HG03342 (cell line): ENCODE measurements around the gene HOXC5.
"Not testable (repeated sequence)": the region's sequence is repeated elsewhere in the genome, so short reads cannot be mapped to it uniquely, and the experiment has no call there.

Experiments
- ATAC-seq: cut with Tn5 transposase; IDR thresholded peaks from one replicate; pipeline ENCODE4 v1.9.1; 2021; ENCODE audit warnings: mild to moderate bottlenecking, moderate library complexity; ENCODE audit not compliant: unreplicated experiment

The HOXC5 gene

DNA sequence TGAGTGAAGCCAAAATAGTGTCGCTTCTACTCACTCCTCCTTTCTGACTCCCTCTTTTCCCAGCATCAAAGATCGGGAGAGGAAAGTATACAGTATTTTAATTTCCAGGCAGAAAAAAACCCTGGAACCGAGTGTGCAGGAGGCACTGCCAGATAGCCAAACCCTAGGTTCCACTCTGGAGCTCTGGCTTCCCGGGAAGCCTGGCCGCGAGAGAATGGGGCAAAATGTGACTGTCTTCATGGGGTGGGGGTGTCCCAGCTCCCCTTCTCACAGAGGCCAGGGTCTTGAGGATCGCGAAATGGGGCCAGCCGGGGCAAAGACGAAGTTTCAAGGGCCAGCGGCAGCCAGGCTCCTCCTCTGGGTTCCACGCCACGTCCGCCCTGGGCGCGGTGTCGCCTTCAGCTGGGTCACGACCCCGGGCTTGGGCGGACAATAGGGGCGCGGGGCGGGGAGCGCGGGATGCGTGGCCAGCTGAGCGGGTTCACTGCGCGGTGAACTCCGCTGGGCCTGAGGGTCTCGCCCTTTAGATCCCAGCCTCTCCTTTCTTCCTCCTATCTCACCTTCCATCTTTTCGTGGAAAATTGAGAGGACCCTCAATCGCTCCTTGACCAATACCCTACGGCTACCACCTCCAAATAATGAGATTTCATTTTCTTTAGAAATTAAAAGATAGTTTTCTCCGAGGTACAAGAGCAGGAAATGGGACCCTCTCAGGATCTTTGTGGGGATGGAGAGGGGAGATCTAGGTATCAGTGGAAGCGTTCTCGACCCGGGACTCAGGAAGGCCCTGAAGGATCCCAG, 27.5 kb downstream of the HOXC5 start:
- no peak for ATAC-seq

DNA sequence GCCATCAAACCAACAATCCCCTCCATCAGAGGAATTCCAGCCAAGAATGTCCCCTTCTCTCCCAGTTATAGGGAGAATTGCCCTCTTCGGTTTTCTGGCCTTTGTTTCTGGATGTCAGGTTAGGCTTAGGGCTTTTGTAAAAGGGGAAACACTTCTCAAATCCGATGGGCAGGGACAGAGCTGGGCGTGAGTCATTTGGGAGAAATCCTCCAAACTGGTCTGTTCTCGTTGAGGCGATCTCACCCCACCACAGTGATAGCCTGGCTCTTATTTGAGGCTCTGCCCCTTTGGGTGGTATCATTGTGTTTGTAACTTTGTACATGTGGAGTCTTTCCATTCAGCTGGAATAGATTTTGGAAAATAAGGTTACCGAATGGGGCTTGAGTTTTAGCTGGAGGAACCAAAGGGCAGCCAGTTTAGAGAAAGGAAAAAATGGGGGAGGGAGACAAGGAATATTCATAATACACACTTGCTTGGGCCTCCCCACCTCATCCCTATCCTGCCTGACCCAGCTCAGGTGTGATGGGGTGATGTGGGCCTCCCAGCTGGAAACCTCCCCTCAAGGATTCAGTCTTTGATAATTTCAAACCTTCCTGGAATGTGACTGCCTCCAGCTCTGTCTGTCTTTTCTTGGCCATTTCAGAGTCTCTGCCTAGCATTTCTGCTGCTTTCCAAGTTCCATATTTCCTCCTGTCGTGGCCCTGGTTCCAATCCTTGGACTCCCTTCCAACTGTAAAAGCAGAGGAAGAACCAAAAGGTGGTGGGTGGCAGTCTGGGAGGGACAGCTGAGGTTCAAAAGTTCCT, 28.3 kb downstream of the HOXC5 start:
- no peak for ATAC-seq

DNA sequence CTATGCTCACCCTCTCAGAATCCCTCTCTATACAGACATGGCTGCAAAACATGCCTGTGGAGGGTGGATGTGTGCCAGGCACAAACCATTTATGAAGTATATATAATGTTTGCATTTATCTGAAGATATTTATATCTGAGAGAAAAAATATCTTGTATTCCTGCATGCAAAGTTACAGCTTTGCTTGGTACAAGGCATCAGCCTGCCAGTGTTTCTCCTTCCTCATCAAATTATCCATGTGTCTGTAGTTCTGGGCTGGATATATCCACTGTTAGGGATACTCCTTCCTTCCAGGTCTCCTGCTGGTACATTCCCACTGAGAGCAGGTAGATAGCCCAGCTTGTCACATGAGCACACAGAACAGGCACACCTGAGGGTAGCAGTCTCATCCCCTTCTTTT, 32.8 kb downstream of the HOXC5 start:
- ATAC-seq: no peak

DNA sequence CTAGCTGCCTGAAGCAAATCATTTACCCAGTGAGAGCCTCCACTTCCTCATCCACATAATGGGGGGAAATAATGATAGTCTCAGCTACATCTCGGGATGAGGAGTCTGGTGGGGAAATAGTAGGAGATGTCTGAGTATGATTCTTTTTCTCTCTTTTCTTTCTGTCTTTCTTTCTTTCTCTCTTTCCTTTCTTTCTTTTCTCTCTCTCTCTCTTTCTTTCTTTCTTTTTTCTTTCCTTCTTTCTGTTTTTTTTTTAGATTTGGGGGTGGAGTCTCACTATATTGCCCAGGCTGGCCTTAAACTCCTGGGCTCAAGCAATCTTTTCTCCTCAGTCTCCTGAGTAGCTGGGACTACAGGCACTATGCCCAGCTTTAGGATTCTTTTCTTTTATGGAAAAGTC, 33.6 kb downstream of the HOXC5 start:
- no peak for ATAC-seq

DNA sequence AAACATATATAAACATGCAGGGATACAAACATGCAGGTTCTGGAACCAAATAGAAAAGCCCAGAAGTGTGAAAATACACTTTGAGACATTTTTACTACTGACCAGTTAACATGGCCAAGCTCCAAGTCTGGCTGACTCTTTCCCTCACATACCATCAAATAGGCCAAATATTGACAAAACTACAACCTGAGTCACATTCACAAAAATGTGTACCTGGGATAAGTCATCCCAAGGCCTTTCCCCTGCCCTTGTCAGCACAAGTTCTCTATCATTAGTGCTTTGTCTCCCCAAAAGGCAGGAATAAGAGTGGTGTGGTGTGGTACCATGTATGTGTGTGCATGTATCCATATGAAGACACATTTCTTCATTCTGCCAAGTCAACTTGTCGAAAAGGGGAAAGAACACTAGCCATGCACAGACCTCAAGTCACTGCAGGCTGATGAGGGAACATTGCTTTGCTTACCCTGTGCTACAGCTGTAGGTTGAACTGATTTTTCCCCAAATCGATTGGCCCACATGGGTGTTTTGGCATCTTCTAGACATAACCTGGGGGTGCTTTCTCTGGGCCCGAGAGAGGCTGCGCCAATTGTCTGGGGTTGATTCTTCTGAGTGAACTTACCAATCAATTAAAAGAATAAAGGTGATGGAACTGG, 35.7 kb downstream of the HOXC5 start:
- no peak for ATAC-seq

DNA sequence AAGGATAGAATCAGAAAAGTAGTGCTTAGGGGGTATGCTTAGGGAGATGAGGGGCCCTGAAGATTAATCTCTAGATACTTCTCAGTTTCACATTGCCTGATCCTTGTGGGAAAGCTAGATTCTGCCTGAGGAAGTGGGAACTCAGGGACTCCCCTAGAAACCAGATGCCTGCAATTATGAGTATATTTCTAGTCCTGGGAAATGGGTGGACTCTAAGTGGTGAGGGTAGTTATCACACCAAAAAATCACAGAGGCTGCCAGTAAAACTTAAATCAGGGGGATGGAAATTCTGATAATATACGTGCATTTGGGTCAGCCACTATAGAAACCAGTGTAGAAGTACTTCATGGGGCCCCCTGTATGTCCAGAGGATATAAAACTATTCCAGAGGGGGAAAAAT, 39.1 kb downstream of the HOXC5 start:
- no peak for ATAC-seq

DNA sequence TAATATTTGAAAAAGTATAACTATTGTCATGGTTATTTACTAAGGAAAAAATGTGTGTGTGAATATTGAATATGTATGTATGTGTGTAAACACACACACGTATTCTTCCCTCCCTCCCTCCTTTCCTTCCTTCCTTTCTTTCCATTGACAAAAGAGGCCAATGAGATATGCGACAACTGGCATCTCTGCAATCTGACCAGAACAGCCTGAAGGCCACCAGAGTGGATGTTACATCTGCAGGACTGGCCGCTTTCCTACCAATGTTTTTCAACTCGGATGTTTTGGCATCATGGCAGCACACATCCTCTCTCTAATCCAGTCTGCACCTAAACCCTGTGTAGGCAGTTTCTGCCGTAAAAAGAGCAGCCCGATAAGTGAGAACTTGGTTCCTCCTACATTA, 41.5 kb downstream of the HOXC5 start:
- ATAC-seq: no peak

DNA sequence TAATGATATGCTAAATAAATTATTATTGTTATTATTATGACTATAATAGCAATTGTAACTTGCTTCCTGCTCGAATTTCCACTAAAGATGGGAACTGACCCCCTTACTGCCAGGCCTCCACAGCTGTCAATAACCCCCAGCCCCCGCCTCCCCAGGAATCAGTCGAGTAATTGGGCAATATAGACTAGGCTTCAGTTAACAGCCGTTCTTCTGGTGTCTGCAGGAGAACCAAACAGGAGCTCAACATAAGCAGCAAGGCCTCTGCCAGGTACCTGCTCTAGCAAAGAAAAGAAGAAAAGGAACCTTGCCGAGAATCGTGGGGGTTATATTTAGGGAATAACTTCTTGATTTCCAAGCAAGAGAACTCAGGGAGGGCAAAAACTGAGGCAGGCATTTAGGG, 42.6 kb downstream of the HOXC5 start:
- ATAC-seq: no peak

DNA sequence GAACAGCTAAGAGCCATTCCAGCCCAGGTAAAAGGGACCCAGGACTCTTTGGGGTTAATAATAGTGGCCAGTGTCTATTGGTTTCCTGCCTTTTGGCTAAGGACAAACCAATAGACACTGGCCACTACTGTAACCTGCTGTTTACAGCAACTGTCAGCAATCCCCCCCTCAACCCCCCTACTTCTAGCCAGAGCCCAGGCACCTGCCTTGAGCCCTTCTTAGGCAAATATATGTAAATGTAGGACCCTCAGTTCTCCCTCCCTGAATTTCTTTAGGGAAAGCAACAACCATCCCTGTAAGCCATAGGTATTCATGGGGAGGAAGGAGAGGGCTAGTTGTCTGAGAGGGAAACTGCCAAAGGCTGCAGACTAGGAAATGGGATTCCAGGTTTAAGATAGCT, 43.1 kb downstream of the HOXC5 start:
- ATAC-seq: no peak

DNA sequence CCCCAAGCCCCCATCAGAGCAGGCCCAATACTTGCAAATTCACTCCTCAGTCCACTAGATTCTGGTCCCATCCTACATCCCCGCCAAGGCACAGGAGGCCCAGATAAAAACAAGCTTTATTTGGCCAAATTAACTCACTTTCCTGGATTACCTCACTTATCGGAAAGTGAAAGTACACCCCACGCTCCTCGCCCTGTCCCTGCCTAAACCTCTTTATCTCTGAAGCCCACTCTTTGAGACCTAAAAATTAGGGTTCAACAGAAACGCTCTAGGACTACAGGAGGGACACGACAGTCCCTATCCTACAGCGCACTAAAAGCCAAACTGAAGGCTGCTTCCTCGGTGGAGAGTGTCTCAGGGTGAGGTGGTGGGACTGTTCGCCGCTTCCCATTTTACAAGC, 45.0 kb downstream of the HOXC5 start:
- ATAC-seq: not testable (repeated sequence)

DNA sequence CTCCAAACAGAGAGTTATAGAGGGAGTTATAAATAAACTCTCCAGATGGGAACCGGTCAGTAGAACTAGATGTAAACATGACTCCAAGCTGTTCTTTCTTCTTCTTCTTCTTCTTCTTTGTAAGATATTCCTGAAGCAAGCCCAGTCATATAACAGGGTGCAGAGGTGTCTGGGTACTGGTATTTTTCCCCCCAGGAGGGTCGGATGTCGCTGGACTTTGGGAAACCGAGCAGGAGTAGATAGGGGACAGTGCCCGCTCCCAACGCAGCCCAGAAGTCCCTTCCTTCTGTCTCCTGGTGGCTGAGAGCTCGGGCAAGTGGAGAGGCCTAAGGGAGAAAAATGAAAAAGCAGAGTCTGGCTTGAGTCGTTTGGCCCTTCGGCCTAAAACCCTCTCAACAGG, 46.3 kb downstream of the HOXC5 start:
- not testable (repeated sequence) for ATAC-seq

DNA sequence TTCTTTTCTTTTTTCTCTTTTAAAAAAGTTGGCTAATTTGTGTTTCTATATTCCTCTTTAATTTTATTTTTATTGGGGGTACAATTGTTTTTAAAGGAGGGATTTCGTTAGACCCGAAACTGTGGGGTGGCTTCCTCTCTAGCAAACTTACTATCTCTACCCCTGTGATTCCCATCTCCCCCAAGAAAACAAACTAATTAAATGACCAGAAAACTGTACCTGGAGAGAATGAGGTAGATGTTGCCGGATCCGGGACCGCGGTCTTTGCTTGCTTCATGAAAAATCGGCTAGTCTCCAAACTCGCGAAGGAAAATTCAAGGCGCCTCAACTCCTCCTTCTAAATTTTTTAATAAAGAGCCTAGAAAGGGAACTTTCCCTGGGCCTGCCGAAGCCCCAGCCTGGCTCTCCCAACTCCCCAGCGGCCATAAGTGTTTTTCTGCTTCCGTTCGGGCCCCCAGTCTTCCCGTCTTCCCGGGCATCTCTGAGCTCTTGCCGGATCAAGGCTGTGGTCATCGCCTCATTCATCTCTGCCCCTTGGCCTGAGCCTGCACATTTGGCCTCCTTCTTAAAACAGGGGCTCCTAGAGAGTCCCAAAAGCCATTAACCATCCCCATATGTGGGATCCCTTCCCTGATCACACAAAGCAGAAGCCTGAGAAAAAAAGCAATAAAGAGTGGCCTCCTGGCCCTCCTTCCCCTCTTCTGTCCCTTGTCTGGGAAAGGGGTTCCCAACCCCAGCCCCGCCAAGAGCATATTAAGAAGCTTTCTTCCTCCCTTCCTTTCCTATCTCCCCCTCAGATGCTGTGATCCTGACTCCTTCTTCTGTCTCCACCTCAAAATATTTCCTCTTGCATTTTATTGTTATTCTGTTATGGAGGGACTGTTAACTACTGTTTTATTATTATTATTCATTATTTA, 47.4 kb downstream of the HOXC5 start:
- ATAC-seq: not testable (repeated sequence)

DNA sequence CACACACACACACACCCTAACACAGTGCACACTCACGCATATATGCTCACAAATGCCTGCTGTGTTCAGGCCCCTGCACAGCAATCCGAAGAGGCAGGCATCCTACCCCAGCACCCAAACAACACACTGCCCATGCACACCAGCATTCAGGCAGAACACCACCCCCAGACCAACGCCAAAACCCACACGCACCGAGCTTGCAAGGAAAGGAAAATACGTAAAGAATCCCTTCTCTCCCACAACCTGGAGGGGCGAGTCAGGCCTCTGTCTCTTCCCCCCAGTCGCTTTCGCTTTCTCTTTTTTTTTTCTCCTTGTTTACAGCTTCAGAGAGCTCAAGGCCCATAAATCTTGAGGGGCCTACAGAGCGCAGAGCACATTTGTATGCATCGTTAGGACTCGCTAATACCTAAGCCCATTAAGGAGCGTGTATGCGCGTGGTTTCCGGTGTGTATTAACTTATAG, 48.2 kb downstream of the HOXC5 start:
- not testable (repeated sequence) for ATAC-seq

DNA sequence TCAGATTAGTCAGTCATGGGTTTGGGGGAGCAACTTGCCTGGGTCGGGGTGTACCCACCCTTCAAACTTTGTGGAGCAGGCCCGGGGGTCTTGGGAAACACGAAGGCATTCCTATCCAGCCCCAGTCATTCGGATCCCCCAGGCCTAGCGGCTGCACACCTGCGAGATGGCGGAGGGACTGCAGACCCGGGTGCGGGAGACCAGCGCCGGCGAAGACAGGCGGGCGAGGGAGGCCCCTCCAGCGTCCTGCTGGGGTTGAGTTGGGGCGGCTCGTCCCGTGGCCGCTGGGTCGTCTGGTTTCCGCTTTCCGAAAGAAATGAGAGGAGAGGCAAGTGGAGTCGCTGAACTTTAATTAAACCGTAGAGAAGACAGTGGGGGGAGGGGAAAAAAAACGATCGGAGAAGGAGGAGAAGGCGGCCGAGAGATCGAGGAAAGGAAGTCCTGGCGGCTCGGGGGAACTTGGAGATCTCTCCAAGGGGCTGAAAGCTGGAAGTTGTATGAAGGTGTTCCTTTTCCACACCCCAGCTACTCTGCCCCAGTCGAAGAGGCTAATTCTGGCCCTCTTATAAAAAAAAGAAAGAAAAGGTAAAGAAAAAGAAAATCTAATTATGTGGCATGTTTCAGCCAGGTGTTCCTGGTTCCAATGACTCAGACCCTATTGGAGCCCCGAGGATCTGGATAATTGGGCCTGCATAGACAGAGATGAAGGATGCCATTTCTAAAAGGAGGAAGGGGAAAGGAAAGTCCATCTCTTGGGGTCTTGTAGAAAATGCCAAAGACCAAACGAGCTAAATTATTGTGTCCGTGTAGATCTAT, 48.9 kb downstream of the HOXC5 start:
- not testable (repeated sequence) for ATAC-seq

DNA sequence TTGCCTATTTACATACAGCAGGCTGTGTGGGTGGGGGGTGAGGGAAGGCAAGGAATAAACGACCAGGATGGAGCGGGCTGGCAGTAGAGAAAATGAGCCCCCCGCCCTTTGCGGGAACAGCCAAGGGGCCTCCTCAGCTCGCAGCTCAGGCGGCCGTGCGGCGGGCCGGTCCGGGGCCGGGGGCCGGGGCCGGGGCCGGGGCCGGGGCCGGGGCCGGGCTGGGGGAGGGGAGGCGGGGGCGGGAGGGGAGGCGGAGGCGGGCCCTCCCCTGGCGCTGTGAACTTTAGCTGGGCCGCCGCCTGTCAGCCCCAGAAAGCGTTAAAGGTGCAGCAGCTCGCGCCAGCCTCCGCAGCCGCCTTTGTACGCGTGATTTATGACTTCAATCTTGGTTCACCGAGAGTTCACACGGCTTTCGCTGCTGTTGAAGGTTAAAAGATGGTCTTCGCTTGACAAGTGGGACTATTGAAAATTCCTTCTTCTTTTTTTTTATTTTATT, 49.6 kb downstream of the HOXC5 start:
- no peak for ATAC-seq
